ENCODE results near the gene ATL3.
"Not testable (repeated sequence)": the region's sequence is repeated elsewhere in the genome, so short reads cannot be mapped to it uniquely, and the experiment has no call there.

ATL3 gene

GRCh38 chr11:63608353-63609345 is 62.5 kb downstream of the ATL3 start:
- H3K4me1 ChIP-seq: no peaks in the 10 kb centered on the region
- no peaks in the 10 kb centered on the region for H3K36me3 ChIP-seq
- no peaks in the 10 kb centered on the region for H3K27me3 ChIP-seq
- DNase-seq: no peak
- H3K4me3 ChIP-seq (ENCODE audit: low read depth, low read length): no peak overlapping the region
- H3K9me3 ChIP-seq: no peaks in the 10 kb centered on the region
- TF ChIP-seq CTCF (IDR thresholded peaks at IDR 0.05; ENCODE audit: low read depth, low read length): no peak

GRCh38 chr11:63603180-63603518 is 68.0 kb downstream of the ATL3 start:
- TF ChIP-seq CTCF (IDR thresholded peaks at IDR 0.05; ENCODE audit: low read depth, low read length): no peak

GRCh38 chr11:63602290-63603179 is 68.6 kb downstream of the ATL3 start:
- DNase-seq; H3K27me3 ChIP-seq; H3K4me1 ChIP-seq; H3K9me3 ChIP-seq; H3K4me3 ChIP-seq (ENCODE audit: low read depth, low read length); H3K36me3 ChIP-seq: not testable (repeated sequence)

More at GRCh38 chr11:63603180-63603518, 68.0 kb downstream of the ATL3 start:
- Histone ChIP-seq H3K9me3 (no peaks in the 10 kb centered on the region), H3K27me3 (no peaks in the 10 kb centered on the region), H3K36me3 (no peaks in the 10 kb centered on the region), H3K4me1 (no peaks in the 10 kb centered on the region), H3K4me3 (ENCODE audit: low read depth, low read length) (no peak overlapping the region)
- no peak for DNase-seq

GRCh38 chr11:63599211-63600122 is 71.7 kb downstream of the ATL3 start:
- no peak for DNase-seq
- Histone ChIP-seq H3K4me3 (ENCODE audit: low read depth, low read length) (no peak overlapping the region), H3K27me3 (no peaks in the 10 kb centered on the region), H3K9me3 (no peaks in the 10 kb centered on the region), H3K4me1 (no peaks in the 10 kb centered on the region), H3K36me3 (no peaks in the 10 kb centered on the region)
- no peak for TF ChIP-seq CTCF (IDR thresholded peaks at IDR 0.05; ENCODE audit: low read depth, low read length)

- no peaks in the 10 kb centered on the region for H3K9me3 ChIP-seq
- H3K27me3 ChIP-seq: no peaks in the 10 kb centered on the region
- no peaks in the 10 kb centered on the region for H3K4me1 ChIP-seq
- no peaks in the 10 kb centered on the region for H3K36me3 ChIP-seq
- H3K4me3 ChIP-seq (ENCODE audit: low read depth, low read length): no peak overlapping the region
- TF ChIP-seq CTCF (IDR thresholded peaks at IDR 0.05; ENCODE audit: low read depth, low read length): no peak
- no peak for DNase-seq
Observed at GRCh38 chr11:63598556-63598955, 72.6 kb downstream of the ATL3 start.

- no peak for TF ChIP-seq CTCF (IDR thresholded peaks at IDR 0.05; ENCODE audit: low read depth, low read length)
- no peak overlapping the region for H3K4me3 ChIP-seq (ENCODE audit: low read depth, low read length)
- DNase-seq: no peak
Observed at GRCh38 chr11:63595296-63595695, 75.9 kb downstream of the ATL3 start.

More at GRCh38 chr11:63595296-63595695, 75.9 kb downstream of the ATL3 start:
- H3K9me3 ChIP-seq: no peaks in the 10 kb centered on the region
- no peaks in the 10 kb centered on the region for H3K4me1 ChIP-seq
- H3K27me3 ChIP-seq: no peaks in the 10 kb centered on the region
- H3K36me3 ChIP-seq: no peaks in the 10 kb centered on the region
